Measurements from ENCODE around the gene TRIO.

TRIO gene

DNA sequence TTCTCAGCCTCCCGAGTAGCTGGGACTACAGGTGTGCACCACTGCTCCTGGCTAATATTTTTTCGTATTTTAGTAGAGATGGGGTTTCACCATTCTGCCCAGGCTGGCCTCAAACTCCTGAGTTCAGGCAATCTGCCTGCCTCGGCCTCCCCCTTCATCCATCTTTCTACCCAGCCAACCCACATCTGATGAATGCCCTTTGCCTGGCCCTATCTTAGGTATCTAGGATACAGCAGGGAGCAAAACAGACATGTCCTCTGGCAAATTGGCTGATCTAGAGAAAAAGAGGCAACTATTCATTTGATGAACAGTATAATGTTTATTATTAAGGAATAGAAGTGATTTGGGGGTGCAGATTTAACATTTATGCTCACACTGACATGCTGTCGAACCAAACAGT, 123.0 kb downstream of the TRIO start:
- Histone ChIP-seq H3K4me3 (replicated peaks; ENCODE audit: low read depth, low read length) (no peak overlapping the region), H3K27me3 (replicated peaks; ENCODE audit: control insufficient read depth, insufficient read depth, low read length) (no peaks in the 10 kb centered on the region), H3K36me3 (ENCODE audit: control insufficient read depth, insufficient read depth, low read length) (peaks cover 2% of the 10 kb centered on the region)
- no peak for DNase-seq (ENCODE audit: extremely low read depth, insufficient read length)
- TF ChIP-seq, protein P1, sequence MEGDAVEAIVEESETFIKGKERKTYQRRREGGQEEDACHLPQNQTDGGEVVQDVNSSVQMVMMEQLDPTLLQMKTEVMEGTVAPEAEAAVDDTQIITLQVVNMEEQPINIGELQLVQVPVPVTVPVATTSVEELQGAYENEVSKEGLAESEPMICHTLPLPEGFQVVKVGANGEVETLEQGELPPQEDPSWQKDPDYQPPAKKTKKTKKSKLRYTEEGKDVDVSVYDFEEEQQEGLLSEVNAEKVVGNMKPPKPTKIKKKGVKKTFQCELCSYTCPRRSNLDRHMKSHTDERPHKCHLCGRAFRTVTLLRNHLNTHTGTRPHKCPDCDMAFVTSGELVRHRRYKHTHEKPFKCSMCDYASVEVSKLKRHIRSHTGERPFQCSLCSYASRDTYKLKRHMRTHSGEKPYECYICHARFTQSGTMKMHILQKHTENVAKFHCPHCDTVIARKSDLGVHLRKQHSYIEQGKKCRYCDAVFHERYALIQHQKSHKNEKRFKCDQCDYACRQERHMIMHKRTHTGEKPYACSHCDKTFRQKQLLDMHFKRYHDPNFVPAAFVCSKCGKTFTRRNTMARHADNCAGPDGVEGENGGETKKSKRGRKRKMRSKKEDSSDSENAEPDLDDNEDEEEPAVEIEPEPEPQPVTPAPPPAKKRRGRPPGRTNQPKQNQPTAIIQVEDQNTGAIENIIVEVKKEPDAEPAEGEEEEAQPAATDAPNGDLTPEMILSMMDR (IDR thresholded peaks at IDR 0.05; ENCODE audit: insufficient read depth, low read length, poor library complexity, severe bottlenecking): no peak

DNA sequence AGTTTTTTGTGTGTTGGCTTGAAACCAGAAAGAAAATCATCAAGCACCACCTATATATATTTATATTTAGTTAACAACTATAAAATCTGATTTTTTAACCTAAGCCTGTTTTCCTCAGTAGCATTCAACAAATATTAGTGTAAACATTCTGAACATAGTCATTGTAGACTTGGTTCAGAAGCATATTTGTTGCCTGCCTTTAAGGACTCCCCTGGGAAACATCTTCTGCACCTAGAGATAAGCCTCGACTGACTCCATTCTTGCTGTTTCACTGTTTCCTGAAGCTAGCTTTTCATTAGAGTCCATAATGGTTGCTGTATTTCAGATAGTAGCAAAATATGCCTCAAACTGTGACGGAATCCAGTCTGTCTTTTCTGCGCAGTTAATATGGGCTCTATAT, 123.5 kb downstream of the TRIO start:
- DNase-seq (ENCODE audit: extremely low read depth, insufficient read length): no peak
- H3K4me3 ChIP-seq (replicated peaks; ENCODE audit: low read depth, low read length): no peak overlapping the region
- peaks cover 4% of the 10 kb centered on the region for H3K36me3 ChIP-seq (ENCODE audit: control insufficient read depth, insufficient read depth, low read length)
- H3K27me3 ChIP-seq (replicated peaks; ENCODE audit: control insufficient read depth, insufficient read depth, low read length): no peaks in the 10 kb centered on the region
- TF ChIP-seq, protein P1 (IDR thresholded peaks at IDR 0.05; ENCODE audit: insufficient read depth, low read length, poor library complexity, severe bottlenecking): no peak

DNA sequence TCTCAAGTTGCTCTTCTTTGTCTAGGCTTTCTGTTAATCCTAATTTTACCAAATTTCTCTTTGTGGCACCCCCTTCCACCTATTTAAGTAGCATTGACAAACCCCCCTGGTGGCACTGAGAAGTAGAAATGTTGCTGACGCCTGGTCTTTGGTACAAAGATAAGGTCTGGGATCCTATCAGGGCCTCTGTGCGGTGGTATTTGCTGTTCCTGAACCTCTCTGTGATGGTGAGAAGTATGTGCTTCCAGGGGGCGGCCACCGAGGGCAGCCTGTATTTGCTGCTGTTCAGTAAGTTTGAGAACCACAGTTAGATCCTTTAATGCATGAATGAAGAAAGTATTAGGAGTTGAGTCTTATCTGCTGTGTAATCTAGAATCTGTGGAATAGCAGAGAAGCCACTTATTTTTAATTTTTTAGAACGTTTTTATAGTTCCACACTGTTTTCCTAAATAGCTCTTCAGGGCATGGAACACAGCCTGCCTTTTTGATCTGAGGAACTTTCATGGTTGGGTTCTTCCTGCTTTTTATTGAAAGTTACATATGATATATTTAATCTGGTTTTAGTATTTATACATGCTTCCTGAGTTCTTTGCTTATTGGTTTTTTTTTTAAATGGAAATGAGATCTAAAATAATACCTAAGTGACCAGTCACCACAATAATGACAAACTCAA, 124.2 kb downstream of the TRIO start:
- TF ChIP-seq, protein P1 (IDR thresholded peaks at IDR 0.05; ENCODE audit: insufficient read depth, low read length, poor library complexity, severe bottlenecking): no peak
- H3K36me3 ChIP-seq (ENCODE audit: control insufficient read depth, insufficient read depth, low read length): peaks cover 4% of the 10 kb centered on the region
- H3K4me3 ChIP-seq (replicated peaks; ENCODE audit: low read depth, low read length): no peak overlapping the region
- no peak for DNase-seq (ENCODE audit: extremely low read depth, insufficient read length)
- no peaks in the 10 kb centered on the region for H3K27me3 ChIP-seq (replicated peaks; ENCODE audit: control insufficient read depth, insufficient read depth, low read length)

DNA sequence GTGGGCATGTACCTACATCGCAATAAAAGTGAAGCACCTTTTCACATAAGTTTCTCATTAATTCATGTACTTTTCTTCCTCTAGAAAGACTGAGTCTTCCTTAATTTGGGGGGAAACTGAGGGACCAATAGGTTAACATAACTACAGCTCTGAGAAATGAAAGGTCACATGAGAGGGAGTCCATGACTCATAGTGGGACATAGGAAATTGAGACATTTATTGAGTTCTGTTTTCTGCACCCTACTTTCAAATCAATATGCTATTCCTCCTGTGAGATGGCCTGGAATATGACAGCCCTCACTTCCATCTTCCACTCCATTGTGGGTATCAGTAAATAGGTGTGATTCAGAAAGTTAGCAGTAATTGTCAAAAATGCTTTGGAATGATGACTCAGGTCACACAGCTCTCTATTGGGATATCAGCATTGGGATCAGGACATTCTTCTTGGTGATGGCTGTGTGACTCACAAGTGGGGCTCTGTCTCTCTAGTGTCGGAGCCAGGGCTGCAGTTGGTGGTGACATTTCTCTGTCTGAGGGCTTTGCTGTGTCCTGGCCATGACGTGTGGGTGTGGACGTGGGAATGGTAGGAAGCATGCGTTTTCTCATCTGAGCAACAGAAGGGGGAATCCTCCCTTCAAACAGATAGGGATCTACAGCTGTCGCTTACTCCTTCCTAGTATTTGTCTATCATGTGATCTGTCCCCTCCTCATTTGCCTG, 125.0 kb downstream of the TRIO start:
- no peak for DNase-seq (ENCODE audit: extremely low read depth, insufficient read length)
- Histone ChIP-seq H3K36me3 (ENCODE audit: control insufficient read depth, insufficient read depth, low read length) (peaks cover 4% of the 10 kb centered on the region), H3K4me3 (replicated peaks; ENCODE audit: low read depth, low read length) (no peak overlapping the region), H3K27me3 (replicated peaks; ENCODE audit: control insufficient read depth, insufficient read depth, low read length) (no peaks in the 10 kb centered on the region)
- TF ChIP-seq, protein P1 (IDR thresholded peaks at IDR 0.05; ENCODE audit: insufficient read depth, low read length, poor library complexity, severe bottlenecking): no peak

DNA sequence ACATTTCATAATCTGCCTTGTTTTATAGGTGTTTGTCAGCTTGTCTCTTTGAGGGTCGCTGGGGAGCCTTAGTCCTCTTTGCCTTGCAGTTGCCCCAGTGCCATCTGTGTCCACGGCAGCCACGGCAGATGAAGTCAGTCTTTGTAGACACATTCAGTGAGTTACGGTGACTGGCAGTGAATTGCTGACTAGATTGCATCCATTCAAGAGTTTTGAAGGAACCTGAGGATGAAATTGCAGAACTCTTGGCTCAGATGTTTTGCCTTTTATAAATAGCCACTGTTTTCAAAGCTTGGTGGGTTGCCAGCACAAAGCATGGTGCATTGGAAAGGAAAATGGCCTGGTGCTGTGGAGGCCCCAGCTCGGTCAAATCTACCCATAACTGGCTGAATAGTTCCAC, 125.6 kb downstream of the TRIO start:
- H3K36me3 ChIP-seq (ENCODE audit: control insufficient read depth, insufficient read depth, low read length): peaks cover 4% of the 10 kb centered on the region
- no peak overlapping the region for H3K4me3 ChIP-seq (replicated peaks; ENCODE audit: low read depth, low read length)

More for the DNA sequence above, 125.6 kb downstream of the TRIO start:
- H3K27me3 ChIP-seq (replicated peaks; ENCODE audit: control insufficient read depth, insufficient read depth, low read length): no peaks in the 10 kb centered on the region
- TF ChIP-seq, protein P1 (IDR thresholded peaks at IDR 0.05; ENCODE audit: insufficient read depth, low read length, poor library complexity, severe bottlenecking): no peak
- no peak for DNase-seq (ENCODE audit: extremely low read depth, insufficient read length)
